PC-3 (cell line): ENCODE data around the gene PXT1.

Experiments used
- EZH2 ChIP-seq: fragments of 300-600 bp; sonication (generic); IDR thresholded peaks from one replicate; pipeline ENCODE4 v1.6.1; 2017; ENCODE audit warnings: antibody characterized with exemption, mild to moderate bottlenecking, low read length; ENCODE audit not compliant: unreplicated experiment
- TF ChIP-seq, protein P1 (sequence below): fragments of 300-600 bp; sonication (generic); conservative IDR thresholded peaks from 2 replicates; pipeline ENCODE4 v1.5.1; 2017; ENCODE audit warnings: antibody characterized with exemption, low read depth, mild to moderate bottlenecking, low read length

DNA sequence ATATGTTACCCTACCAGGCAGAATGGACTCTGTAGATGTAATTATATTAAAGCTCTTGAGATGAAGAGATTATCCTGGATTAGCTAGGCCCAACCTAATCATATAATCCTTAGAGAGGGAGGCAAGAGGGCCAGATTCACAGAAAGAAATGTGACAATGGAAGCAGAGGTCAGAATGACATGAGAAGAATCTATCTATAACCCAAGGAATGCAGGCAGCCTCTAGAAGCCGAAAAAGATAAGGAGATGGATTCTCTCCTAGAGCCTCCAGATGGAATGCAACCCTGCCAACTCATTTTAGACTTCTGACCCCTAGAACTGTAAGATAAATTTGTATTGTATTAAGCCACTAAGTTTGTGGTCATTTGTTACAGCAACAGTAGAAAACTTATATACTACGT is 12.3 kb downstream of the PXT1 start:
- TF ChIP-seq, protein P1, sequence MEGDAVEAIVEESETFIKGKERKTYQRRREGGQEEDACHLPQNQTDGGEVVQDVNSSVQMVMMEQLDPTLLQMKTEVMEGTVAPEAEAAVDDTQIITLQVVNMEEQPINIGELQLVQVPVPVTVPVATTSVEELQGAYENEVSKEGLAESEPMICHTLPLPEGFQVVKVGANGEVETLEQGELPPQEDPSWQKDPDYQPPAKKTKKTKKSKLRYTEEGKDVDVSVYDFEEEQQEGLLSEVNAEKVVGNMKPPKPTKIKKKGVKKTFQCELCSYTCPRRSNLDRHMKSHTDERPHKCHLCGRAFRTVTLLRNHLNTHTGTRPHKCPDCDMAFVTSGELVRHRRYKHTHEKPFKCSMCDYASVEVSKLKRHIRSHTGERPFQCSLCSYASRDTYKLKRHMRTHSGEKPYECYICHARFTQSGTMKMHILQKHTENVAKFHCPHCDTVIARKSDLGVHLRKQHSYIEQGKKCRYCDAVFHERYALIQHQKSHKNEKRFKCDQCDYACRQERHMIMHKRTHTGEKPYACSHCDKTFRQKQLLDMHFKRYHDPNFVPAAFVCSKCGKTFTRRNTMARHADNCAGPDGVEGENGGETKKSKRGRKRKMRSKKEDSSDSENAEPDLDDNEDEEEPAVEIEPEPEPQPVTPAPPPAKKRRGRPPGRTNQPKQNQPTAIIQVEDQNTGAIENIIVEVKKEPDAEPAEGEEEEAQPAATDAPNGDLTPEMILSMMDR = no peak
- TF ChIP-seq EZH2 = no peak
